IMR-90 (cell line): ENCODE data around the gene RNF144B. TPM values are rescaled to one million over a fixed set of nuclear protein-coding genes. Genes with fewer than 3 reads are reported as not detected.

ENCODE experiments used
- ATAC-seq: fragments of 200-7000 bp; cut with Tn5 transposase; 2 replicates; pipeline ENCODE4 v1.9.1; 2020; ENCODE audit warnings: low read depth, mild to moderate bottlenecking, moderate library complexity
- BruUV-seq: library from RNA; stranded (reverse); fragments of 400-500 nt; replicated peaks from 2 replicates; lab custom pipeline; 2021; lab: Mats Ljungman, UMichigan
- CTCF ChIA-PET: fragments of 300-600 bp; formaldehyde crosslinking; extraction: SDS; loops from one replicate; lab custom pipeline; 2021; ENCODE audit warnings: antibody characterized with exemption; lab: Yijun Ruan, JAX
- POLR2A ChIA-PET: fragments of 300-600 bp; sonication (Branson Sonifier 250); formaldehyde crosslinking; loops from one replicate; lab custom pipeline; 2022; ENCODE audit warnings: antibody characterized with exemption; ENCODE audit not compliant: unreplicated experiment; lab: Charles Lee
- DNase-seq: peaks from one replicate; pipeline ENCODE4 v3.0.0; 2013
- H2AFZ ChIP-seq: replicated peaks from 2 replicates; pipeline ENCODE3; 2013; ENCODE audit warnings: low read length, mild to moderate bottlenecking; ENCODE audit not compliant: poor library complexity
- H2AK5ac ChIP-seq: 2 replicates; pipeline ENCODE4 v1.6.1; 2013; ENCODE audit warnings: low read depth, low read length, inconsistent platforms
- H2AK9ac ChIP-seq: replicated peaks from 2 replicates; pipeline ENCODE3; 2013; ENCODE audit warnings: mild to moderate bottlenecking, low read depth, low read length, moderate library complexity; ENCODE audit not compliant: poor library complexity
- H2BK120ac ChIP-seq: 2 replicates; pipeline ENCODE4 v1.6.1; 2013; ENCODE audit warnings: low read depth, low read length, inconsistent platforms
- H2BK15ac ChIP-seq: 3 replicates; pipeline ENCODE4 v1.6.1; 2013; ENCODE audit warnings: low read depth, low read length, inconsistent platforms
- H2BK20ac ChIP-seq: 2 replicates; pipeline ENCODE4 v1.6.1; 2013; ENCODE audit warnings: low read depth, mild to moderate bottlenecking, inconsistent platforms, low read length, moderate library complexity
- H2BK5ac ChIP-seq: 2 replicates; pipeline ENCODE4 v1.6.1; 2013; ENCODE audit warnings: mild to moderate bottlenecking, low read depth, low read length, inconsistent platforms; ENCODE audit not compliant: poor library complexity, severe bottlenecking
- H3K14ac ChIP-seq: replicated peaks from 2 replicates; pipeline ENCODE4 v1.6.1; 2013; ENCODE audit warnings: low read depth, low read length, inconsistent platforms
- H3K18ac ChIP-seq: 2 replicates; pipeline ENCODE4 v1.6.1; 2013; ENCODE audit warnings: low read depth, low read length, control low read depth
- H3K23ac ChIP-seq: 2 replicates; pipeline ENCODE4 v1.6.1; 2013; ENCODE audit warnings: low read depth, low read length, inconsistent platforms
- H3K27ac ChIP-seq: 2 replicates; pipeline ENCODE4 v1.5.1; 2013; ENCODE audit warnings: mild to moderate bottlenecking, control low read depth, low read length; ENCODE audit not compliant: insufficient read depth
- H3K27me3 ChIP-seq: 2 replicates; pipeline ENCODE4 v1.6.1; 2013; ENCODE audit warnings: low read length; ENCODE audit not compliant: control insufficient read depth, insufficient read depth
- H3K36me3 ChIP-seq: 2 replicates; pipeline ENCODE4 v1.6.1; 2013; ENCODE audit warnings: low read length, mixed read lengths; ENCODE audit not compliant: control insufficient read depth, insufficient read depth
- H3K4ac ChIP-seq: 2 replicates; pipeline ENCODE4 v1.6.1; 2013; ENCODE audit warnings: low read depth, low read length, inconsistent platforms
- H3K4me1 ChIP-seq: 2 replicates; pipeline ENCODE4 v1.6.1; 2013; ENCODE audit warnings: low read length, mixed read lengths; ENCODE audit not compliant: control insufficient read depth, insufficient read depth
- H3K4me2 ChIP-seq: 2 replicates; pipeline ENCODE4 v1.6.1; 2013; ENCODE audit warnings: low read depth, mild to moderate bottlenecking, control low read depth, low read length, moderate library complexity
- H3K4me3 ChIP-seq: 2 replicates; pipeline ENCODE4 v1.5.1; 2013; ENCODE audit warnings: low read depth, mild to moderate bottlenecking, control low read depth, low read length, moderate library complexity; ENCODE audit not compliant: insufficient read depth
- H3K56ac ChIP-seq: 2 replicates; pipeline ENCODE4 v1.6.1; 2013; ENCODE audit warnings: low read length, inconsistent platforms; ENCODE audit not compliant: insufficient read depth; ENCODE audit errors: extremely low read depth
- H3K79me1 ChIP-seq, 2 experiments: 2 replicates each; pipeline ENCODE4 v1.6.1; 2013; ENCODE audit warnings: low read length in 2 of 2, inconsistent platforms in 1 of 2, low read depth in 1 of 2
- H3K9ac ChIP-seq: 2 replicates; pipeline ENCODE4 v1.6.1; 2013; ENCODE audit warnings: low read depth, low read length, control low read depth
- H3K9me1 ChIP-seq: 2 replicates; pipeline ENCODE4 v1.6.1; 2013; ENCODE audit warnings: low read length, inconsistent platforms; ENCODE audit not compliant: insufficient read depth
- H3K9me3 ChIP-seq: 2 replicates; pipeline ENCODE4 v1.6.1; 2013; ENCODE audit warnings: low read length; ENCODE audit not compliant: control insufficient read depth, insufficient read depth
- H4K20me1 ChIP-seq: 2 replicates; pipeline ENCODE4 v1.6.1; 2013; ENCODE audit warnings: low read length, inconsistent platforms; ENCODE audit not compliant: insufficient read depth
- H4K5ac ChIP-seq: 2 replicates; pipeline ENCODE4 v1.6.1; 2013; ENCODE audit warnings: mild to moderate bottlenecking, low read depth, low read length, control low read depth
- H4K8ac ChIP-seq, 2 experiments: 2 replicates each; pipeline ENCODE4 v1.6.1; 2013; ENCODE audit warnings: low read depth in 2 of 2, low read length in 2 of 2, control low read depth in 1 of 2, inconsistent platforms in 1 of 2
- H4K91ac ChIP-seq: 2 replicates; pipeline ENCODE4 v1.6.1; 2013; ENCODE audit warnings: low read depth, low read length, inconsistent platforms; ENCODE audit not compliant: insufficient read depth
- MAFK ChIP-seq: IDR thresholded peaks from 2 replicates; pipeline ENCODE4 v1.6.1; 2012; ENCODE audit warnings: low read depth, low read length, improper control_type of control experiment
- WGBS, 2 experiments: methylation state at CpG; one replicate each; pipeline versions ENCODE4 v1.1.5 to v1.1.7; 2013; ENCODE audit warnings: missing lambda C conversion rate in 2 of 2; ENCODE audit not compliant: insufficient read length in 1 of 2; ENCODE audit errors: extremely low coverage in 2 of 2; 5-methylcytosine and 5-hydroxymethylcytosine counted together
- dilution Hi-C: fragments of 300-500 bp; cut with HindIII; formaldehyde crosslinking; loops from one replicate; pipeline ENCODE4 v1.14.3; 2018; ENCODE audit warnings: low sequenced_read_pairs; ENCODE audit not compliant: unreplicated experiment
- in situ Hi-C: fragments of 300-500 bp; cut with MboI; formaldehyde crosslinking; loops from 3 replicates; pipeline ENCODE4 v1.14.3; 2019; ENCODE audit warnings: low sequenced_read_pairs, inconsistent platforms, mixed read lengths
- intact Hi-C: fragments of 100-400 bp; cut with micrococcal nuclease; formaldehyde crosslinking; loops from 2 replicates; pipeline ENCODE4 v1.10.0; 2022
- polyA plus RNA-seq, 3 experiments: library from polyadenylated mRNA; depleted of rRNA; stranded (reverse); fragments of >200 nt; gene quantifications; 2 replicates each; pipeline ENCODE4 v1.2.3, GENCODE V29; 2012; ENCODE audit warnings: low replicate concordance in 1 of 3
- total RNA-seq: library from RNA; depleted of rRNA; stranded (reverse); fragments of >200 nt; gene quantifications from 2 replicates; pipeline ENCODE4 v1.2.3, GENCODE V29; 2012

The RNF144B gene
- total and polyA plus RNA-seq, 2 of the 4 experiments (the other 2 are of a cell fraction): 0.44 to 2.7 TPM

- no peak for TF ChIP-seq MAFK
- no peaks in the 10 kb centered on the region for H3K9me1 ChIP-seq
- no peak overlapping the region for H2AFZ ChIP-seq
- no peak overlapping the region for H4K8ac ChIP-seq
- H3K9ac ChIP-seq: no peak overlapping the region
- no peak overlapping the region for H3K23ac ChIP-seq
- no TSS peak for BruUV-seq
- in situ Hi-C loops (no loop called here), dilution Hi-C loops (no loop called here), intact Hi-C loops (no loop called here)
- H2AK9ac ChIP-seq: no peak overlapping the region
- no peak overlapping the region for H3K4me3 ChIP-seq
- no CpG with 5 or more reads among the region's 3 CpGs for WGBS, 2 experiments
- no peak overlapping the region for H3K14ac ChIP-seq
- no peak overlapping the region for H4K91ac ChIP-seq
- POLR2A ChIA-PET: no interaction called here
- H3K27me3 ChIP-seq: no peaks in the 10 kb centered on the region; the same call in 1 of the 2 replicates
- H3K4me1 ChIP-seq: no peaks in the 10 kb centered on the region
- no peak overlapping the region for H3K18ac ChIP-seq
- H3K56ac ChIP-seq: no peak overlapping the region
- H2BK20ac ChIP-seq: no peak overlapping the region
- no peak overlapping the region for H3K4ac ChIP-seq
- no peaks in the 10 kb centered on the region for H3K36me3 ChIP-seq
- H4K20me1 ChIP-seq: no peaks in the 10 kb centered on the region
- DNase-seq: no peak
- CTCF ChIA-PET: no interaction called here
- H2BK15ac ChIP-seq: no peak overlapping the region
- H3K4me2 ChIP-seq: no peak overlapping the region
- H4K5ac ChIP-seq: no peak overlapping the region
- no peak overlapping the region for H2BK120ac ChIP-seq
- H3K27ac ChIP-seq: no peak overlapping the region
- no peaks in the 10 kb centered on the region for H3K9me3 ChIP-seq
- no peaks in the 10 kb centered on the region for H3K79me1 ChIP-seq
- no peak overlapping the region for H2AK5ac ChIP-seq
- ATAC-seq: no peak
- H2BK5ac ChIP-seq: no peak overlapping the region
Observed at GRCh38 chr6:18469536-18469935, 82.4 kb downstream of the RNF144B start.
